ENCODE measurements around the gene CSNK1E. TPM values are rescaled to one million over a fixed set of nuclear protein-coding genes. Genes with fewer than 3 reads are reported as not detected.

The CSNK1E gene
- total and polyA plus RNA-seq, 9 of the 15 experiments (the other 6 are each of a cell fraction or from before 2014, with no cell fraction given): 2.7 to 70.0 (median 41.3) TPM

DNA sequence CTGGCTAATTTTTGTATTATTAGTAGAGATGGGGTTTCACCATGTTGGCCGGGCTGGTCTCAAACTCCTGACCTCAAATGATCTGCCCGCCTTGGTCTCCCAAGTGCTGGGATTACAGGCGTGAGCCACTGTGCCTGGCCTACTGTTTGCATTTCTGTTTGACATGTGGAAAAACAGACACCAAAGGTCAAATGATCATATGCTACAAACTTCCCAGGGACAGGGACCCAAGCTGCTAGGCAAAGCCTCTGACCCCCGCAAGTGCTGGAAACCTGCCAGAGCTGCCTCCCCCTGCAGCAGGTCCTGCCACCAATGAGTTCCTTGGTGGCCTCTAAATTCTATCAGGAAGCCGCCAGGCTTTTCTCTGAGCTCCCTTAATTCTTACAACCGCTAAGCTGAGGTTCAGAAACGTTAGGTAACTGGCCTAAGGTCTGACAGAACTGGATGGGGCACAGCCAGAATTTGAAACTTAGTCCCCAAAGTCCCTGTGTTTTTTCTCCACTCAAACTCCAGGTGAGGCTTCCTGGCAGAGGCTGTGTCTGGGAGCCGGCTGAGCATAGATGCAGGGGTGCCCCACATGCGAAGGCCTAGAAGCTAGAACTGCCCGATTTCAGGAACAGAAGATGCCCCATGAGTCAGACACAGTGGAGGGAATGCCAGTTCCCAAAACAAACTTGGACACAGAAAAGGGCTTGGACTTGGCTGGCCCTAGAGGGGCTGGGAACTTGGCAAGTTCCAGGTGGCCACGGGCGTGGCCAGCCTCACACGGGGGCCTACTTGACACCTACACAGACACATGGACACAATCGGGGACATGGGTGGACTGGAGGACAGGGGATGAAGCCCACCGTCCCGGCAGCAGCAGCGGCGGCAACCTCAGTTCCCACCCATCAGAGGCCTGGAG is 7.4 kb downstream of the CSNK1E start:
- in situ Hi-C loops (cut with MboI): no loop called here
- BruUV-seq (replicated peaks): no TSS peak
- H4K20me1 ChIP-seq (replicated peaks; ENCODE audit: control insufficient read depth, insufficient read depth, low read length): peaks cover 47% of the 10 kb centered on the region
- no peak for ATAC-seq
- TF ChIP-seq POLR2G (IDR thresholded peaks at IDR 0.05; ENCODE audit: low read depth, low read length) (0 out of 2 replicates have a peak, but pooled peaks have one; percentile 20), ZNF354B (CRISPR knock-in tag; IDR thresholded peaks at IDR 0.05) (no peak)
- H3K4me3 ChIP-seq: no peak overlapping the region
- peaks cover 65% of the 10 kb centered on the region; the same call in 2 of the 3 replicates for H3K36me3 ChIP-seq (ENCODE audit: control insufficient read depth, insufficient read depth, low read length)
- H3K9me1 ChIP-seq (ENCODE audit: control insufficient read depth, insufficient read depth, low read length): peaks cover 2% of the 10 kb centered on the region
- no peak overlapping the region for H2AFZ ChIP-seq (ENCODE audit: low read depth, low read length)
- no peak overlapping the region for H3K4me2 ChIP-seq (ENCODE audit: insufficient read depth, low read length)
- H3K9me3 ChIP-seq (replicated peaks; ENCODE audit: control insufficient read depth, insufficient read depth, low read depth, low read length): no peaks in the 10 kb centered on the region
- H3K27me3 ChIP-seq (ENCODE audit: control insufficient read depth in 2 of 2, insufficient read depth in 2 of 2, low read length in 2 of 2): no peaks in the 10 kb centered on the region
- peaks cover 9 to 22% of the 10 kb centered on the region in 2 experiments; a peak in 4 of 5 replicates for H3K4me1 ChIP-seq (replicated peaks in 1 of 2; ENCODE audit: control insufficient read depth in 2 of 2, insufficient read depth in 2 of 2, low read length in 2 of 2)
- 85% methylated on average over 13 of the region's 18 CpGs for WGBS (ENCODE audit: insufficient coverage, low coverage, missing lambda C conversion rate)
- peaks cover 82% of the 10 kb centered on the region for H3K79me2 ChIP-seq (ENCODE audit: control insufficient read depth, insufficient read depth, low read length)
- DNase-seq (ENCODE audit: extremely low read depth in 1 of 4, low spot score in 3 of 4): no peak
- FAIRE-seq: no peak
- intact Hi-C loops (cut with micrococcal nuclease): no loop called here
- POLR2A ChIA-PET: interaction anchor here (1.6 to 1.7 kb wide), 2 partner anchors 11 to 13 kb away, joined by 4 to 5 read pairs; no protein-coding TSS in a partner anchor
- peak overlapping the region in 1 of 2 experiments; percentile 64; a peak in 2 of 4 replicates for H3K9ac ChIP-seq (ENCODE audit: insufficient read depth in 1 of 2, low read depth in 2 of 2, low read length in 2 of 2)
- CTCF ChIA-PET (ENCODE audit: low intra/inter-chr PET ratio): no interaction called here
- no peak overlapping the region for H3K27ac ChIP-seq (ENCODE audit: extremely low read depth, low read depth, low read length)
